ENCODE measurements around the gene RIBC2.
"Not testable (repeated sequence)": the region's sequence is repeated elsewhere in the genome, so short reads cannot be mapped to it uniquely, and the experiment has no call there.

Gene RIBC2

GRCh38 chr22:45438336-45438735 is 24.8 kb downstream of the RIBC2 start:
- no peak overlapping the region for H3K4me3 ChIP-seq (ENCODE audit: low read length)
- TF ChIP-seq CTCF (IDR thresholded peaks at IDR 0.05; ENCODE audit: insufficient read depth, low read depth, low read length, missing control alignments): no peak
- DNase-seq (ENCODE audit: low read depth): no peak

- not testable (repeated sequence) for H3K4me3 ChIP-seq (ENCODE audit: low read length); DNase-seq (ENCODE audit: low read depth)
Observed at GRCh38 chr22:45440688-45441087, 27.2 kb downstream of the RIBC2 start.

GRCh38 chr22:45441138-45441537 is 27.6 kb downstream of the RIBC2 start:
- peak; percentile 61 for DNase-seq (ENCODE audit: low read depth)
- TF ChIP-seq CTCF (IDR thresholded peaks at IDR 0.05; ENCODE audit: insufficient read depth, low read depth, low read length, missing control alignments): peak; percentile 80
- H3K4me3 ChIP-seq (ENCODE audit: low read length): no peak overlapping the region

- DNase-seq (ENCODE audit: low read depth): no peak
- TF ChIP-seq CTCF (IDR thresholded peaks at IDR 0.05; ENCODE audit: insufficient read depth, low read depth, low read length, missing control alignments): no peak
Observed at GRCh38 chr22:45442116-45442515, 28.6 kb downstream of the RIBC2 start.

GRCh38 chr22:45444168-45444567 is 30.7 kb downstream of the RIBC2 start:
- TF ChIP-seq CTCF (IDR thresholded peaks at IDR 0.05; ENCODE audit: insufficient read depth, low read depth, low read length, missing control alignments): no peak
- no peak overlapping the region for H3K4me3 ChIP-seq (ENCODE audit: low read length)
- no peak for DNase-seq (ENCODE audit: low read depth)

More at GRCh38 chr22:45442116-45442515, 28.6 kb downstream of the RIBC2 start:
- no peak overlapping the region for H3K4me3 ChIP-seq (ENCODE audit: low read length)

GRCh38 chr22:45445031-45445710 is 31.7 kb downstream of the RIBC2 start:
- DNase-seq (ENCODE audit: low read depth): peak; percentile 7
- TF ChIP-seq CTCF (IDR thresholded peaks at IDR 0.05; ENCODE audit: insufficient read depth, low read depth, low read length, missing control alignments): no peak
- no peak overlapping the region for H3K4me3 ChIP-seq (ENCODE audit: low read length)

- no peak overlapping the region for H3K4me3 ChIP-seq (ENCODE audit: low read length)
- DNase-seq (ENCODE audit: low read depth): no peak
- no peak for TF ChIP-seq CTCF (IDR thresholded peaks at IDR 0.05; ENCODE audit: insufficient read depth, low read depth, low read length, missing control alignments)
Observed at GRCh38 chr22:45446216-45446615, 32.7 kb downstream of the RIBC2 start.

- not testable (repeated sequence) for H3K4me3 ChIP-seq (ENCODE audit: low read length); DNase-seq (ENCODE audit: low read depth)
Observed at GRCh38 chr22:45447596-45447995, 34.1 kb downstream of the RIBC2 start.

All from epithelial cell of esophagus (primary cell).